ENCODE results near the gene GTPBP3. TPM values are rescaled to one million over a fixed set of nuclear protein-coding genes. Genes with fewer than 3 reads are reported as not detected.

Gene GTPBP3
- total and polyA plus RNA-seq, 2 experiments from 2014 or later = 25.4 to 67.8 TPM

DNA sequence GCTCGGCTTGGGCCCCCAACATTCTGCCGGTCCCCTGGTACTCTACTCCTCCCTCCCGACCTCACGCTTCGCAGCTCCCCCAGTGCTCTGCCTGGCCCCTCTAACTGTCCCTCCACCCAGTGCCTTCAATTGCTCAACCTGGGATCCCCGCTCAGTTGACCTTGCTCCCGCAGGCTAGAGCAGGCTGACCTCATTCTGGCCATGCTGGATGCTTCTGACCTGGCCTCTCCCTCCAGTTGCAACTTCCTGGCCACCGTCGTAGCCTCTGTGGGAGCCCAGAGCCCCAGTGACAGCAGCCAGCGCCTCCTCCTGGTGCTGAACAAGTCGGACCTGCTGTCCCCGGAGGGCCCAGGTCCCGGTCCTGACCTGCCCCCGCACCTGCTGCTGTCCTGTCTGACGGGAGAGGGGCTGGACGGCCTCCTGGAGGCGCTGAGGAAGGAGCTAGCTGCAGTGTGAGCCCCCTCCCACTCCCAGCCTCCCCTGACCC, 3.6 kb downstream of the GTPBP3 start:
- H3K4me1 Mint-ChIP-seq = peaks cover 29% of the 10 kb centered on the region; the same call in 2 of the 3 replicates
- no peaks in the 10 kb centered on the region for H3K79me2 ChIP-seq (replicated peaks; ENCODE audit: insufficient read depth)
- H3K4me3 Mint-ChIP-seq = peak overlapping the region; percentile 46; the same call in 2 of the 3 replicates
- no peaks in the 10 kb centered on the region for H3K9me2 ChIP-seq (ENCODE audit: insufficient read depth)
- peaks cover 6% of the 10 kb centered on the region; the same call in 1 of the 2 replicates for H3K36me3 ChIP-seq (ENCODE audit: insufficient read depth)
- H3K4me1 ChIP-seq (ENCODE audit: insufficient read depth) = peaks cover 26% of the 10 kb centered on the region; the same call in 1 of the 2 replicates
- H3K27me3 ChIP-seq (ENCODE audit: insufficient read depth) = no peaks in the 10 kb centered on the region
- H3K9me3 Mint-ChIP-seq = no peaks in the 10 kb centered on the region
- H2AFZ ChIP-seq = no peak overlapping the region
- peak overlapping the region; percentile 72 for H3K4me2 ChIP-seq
- peaks cover 15% of the 10 kb centered on the region; the same call in 1 of the 2 replicates for H3F3A ChIP-seq (replicated peaks; ENCODE audit: low read depth)
- peak overlapping the region; percentile 80; the same call in 1 of the 2 replicates for H3K27ac Mint-ChIP-seq
- H3K27ac ChIP-seq (ENCODE audit: low read depth) = peak overlapping the region; percentile 74
- peak overlapping the region; percentile 46 for H3K4me3 ChIP-seq
- H4K20me1 ChIP-seq (replicated peaks; ENCODE audit: insufficient read depth) = no peaks in the 10 kb centered on the region
- H3K36me3 Mint-ChIP-seq (ENCODE audit: low read depth) = peaks cover 32% of the 10 kb centered on the region
- peak; percentile 76 for DNase-seq (ENCODE audit: low spot score)
- H3K27me3 Mint-ChIP-seq (ENCODE audit: insufficient read depth, low read depth, poor library complexity) = peaks cover 22% of the 10 kb centered on the region
- TF ChIP-seq CTCF (conservative IDR thresholded peaks at IDR 0.05; ENCODE audit: low read depth in 2 of 2) (peak in 1 of 2 experiments; percentile 63; a peak in 3 of 4 replicates), CREB1 (CRISPR knock-in tag; IDR thresholded peaks at IDR 0.05; ENCODE audit: low read depth) (no peak), ETS1 (IDR thresholded peaks at IDR 0.05) (no peak)
- no peak; the same call in 2 of the 3 replicates for ATAC-seq

DNA sequence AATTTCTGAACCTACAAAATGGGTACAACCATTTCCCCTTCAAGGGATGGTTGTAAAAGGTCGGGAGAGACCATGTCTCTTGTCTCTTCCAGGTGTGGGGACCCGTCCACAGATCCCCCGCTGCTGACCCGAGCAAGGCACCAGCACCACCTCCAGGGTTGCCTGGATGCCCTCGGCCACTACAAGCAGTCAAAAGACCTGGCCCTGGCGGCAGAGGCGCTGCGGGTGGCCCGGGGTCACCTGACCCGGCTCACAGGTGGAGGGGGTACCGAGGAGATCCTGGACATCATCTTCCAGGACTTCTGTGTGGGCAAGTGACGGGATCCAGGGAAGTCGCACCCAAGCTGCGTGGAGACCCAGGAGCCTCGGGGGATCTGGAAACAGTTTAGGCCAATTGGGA, 4.0 kb downstream of the GTPBP3 start:
- Mint-ChIP-seq H3K36me3 (ENCODE audit: low read depth) (peaks cover 32% of the 10 kb centered on the region), H3K4me1 (peaks cover 27% of the 10 kb centered on the region; the same call in 2 of the 3 replicates), H3K9me3 (no peaks in the 10 kb centered on the region), H3K27me3 (ENCODE audit: insufficient read depth, low read depth, poor library complexity) (peaks cover 22% of the 10 kb centered on the region), H3K27ac (no peak overlapping the region), H3K4me3 (no peak overlapping the region)
- Histone ChIP-seq H3K4me3 (peak overlapping the region; percentile 46), H3K27ac (ENCODE audit: low read depth) (peak overlapping the region; percentile 74; the same call in 1 of the 2 replicates), H3K4me2 (peak overlapping the region; percentile 72), H3K36me3 (ENCODE audit: insufficient read depth) (peaks cover 6% of the 10 kb centered on the region; the same call in 1 of the 2 replicates), H3K9me2 (ENCODE audit: insufficient read depth) (no peaks in the 10 kb centered on the region), H3K4me1 (ENCODE audit: insufficient read depth) (peaks cover 26% of the 10 kb centered on the region; the same call in 1 of the 2 replicates), H3F3A (replicated peaks; ENCODE audit: low read depth) (peaks cover 15% of the 10 kb centered on the region; the same call in 1 of the 2 replicates), H4K20me1 (replicated peaks; ENCODE audit: insufficient read depth) (no peaks in the 10 kb centered on the region), H3K27me3 (ENCODE audit: insufficient read depth) (no peaks in the 10 kb centered on the region), H2AFZ (no peak overlapping the region), H3K79me2 (replicated peaks; ENCODE audit: insufficient read depth) (no peaks in the 10 kb centered on the region)
- no peak for ATAC-seq
- DNase-seq (ENCODE audit: low spot score) = no peak
- TF ChIP-seq POLR2AphosphoS5 (IDR thresholded peaks at IDR 0.05; ENCODE audit: low read depth) (no peak), CREB1 (CRISPR knock-in tag; IDR thresholded peaks at IDR 0.05; ENCODE audit: low read depth) (no peak), EZH2phosphoT487 (IDR thresholded peaks at IDR 0.05; ENCODE audit: unreplicated experiment) (no peak), ETS1 (IDR thresholded peaks at IDR 0.05) (no peak), JUNB (IDR thresholded peaks at IDR 0.05; ENCODE audit: unreplicated experiment) (no peak), STAT1 (IDR thresholded peaks at IDR 0.05; ENCODE audit: unreplicated experiment) (no peak), ZNF114 (CRISPR knock-in tag; IDR thresholded peaks at IDR 0.05) (no peak)
- TF ChIP-seq, protein P1, sequence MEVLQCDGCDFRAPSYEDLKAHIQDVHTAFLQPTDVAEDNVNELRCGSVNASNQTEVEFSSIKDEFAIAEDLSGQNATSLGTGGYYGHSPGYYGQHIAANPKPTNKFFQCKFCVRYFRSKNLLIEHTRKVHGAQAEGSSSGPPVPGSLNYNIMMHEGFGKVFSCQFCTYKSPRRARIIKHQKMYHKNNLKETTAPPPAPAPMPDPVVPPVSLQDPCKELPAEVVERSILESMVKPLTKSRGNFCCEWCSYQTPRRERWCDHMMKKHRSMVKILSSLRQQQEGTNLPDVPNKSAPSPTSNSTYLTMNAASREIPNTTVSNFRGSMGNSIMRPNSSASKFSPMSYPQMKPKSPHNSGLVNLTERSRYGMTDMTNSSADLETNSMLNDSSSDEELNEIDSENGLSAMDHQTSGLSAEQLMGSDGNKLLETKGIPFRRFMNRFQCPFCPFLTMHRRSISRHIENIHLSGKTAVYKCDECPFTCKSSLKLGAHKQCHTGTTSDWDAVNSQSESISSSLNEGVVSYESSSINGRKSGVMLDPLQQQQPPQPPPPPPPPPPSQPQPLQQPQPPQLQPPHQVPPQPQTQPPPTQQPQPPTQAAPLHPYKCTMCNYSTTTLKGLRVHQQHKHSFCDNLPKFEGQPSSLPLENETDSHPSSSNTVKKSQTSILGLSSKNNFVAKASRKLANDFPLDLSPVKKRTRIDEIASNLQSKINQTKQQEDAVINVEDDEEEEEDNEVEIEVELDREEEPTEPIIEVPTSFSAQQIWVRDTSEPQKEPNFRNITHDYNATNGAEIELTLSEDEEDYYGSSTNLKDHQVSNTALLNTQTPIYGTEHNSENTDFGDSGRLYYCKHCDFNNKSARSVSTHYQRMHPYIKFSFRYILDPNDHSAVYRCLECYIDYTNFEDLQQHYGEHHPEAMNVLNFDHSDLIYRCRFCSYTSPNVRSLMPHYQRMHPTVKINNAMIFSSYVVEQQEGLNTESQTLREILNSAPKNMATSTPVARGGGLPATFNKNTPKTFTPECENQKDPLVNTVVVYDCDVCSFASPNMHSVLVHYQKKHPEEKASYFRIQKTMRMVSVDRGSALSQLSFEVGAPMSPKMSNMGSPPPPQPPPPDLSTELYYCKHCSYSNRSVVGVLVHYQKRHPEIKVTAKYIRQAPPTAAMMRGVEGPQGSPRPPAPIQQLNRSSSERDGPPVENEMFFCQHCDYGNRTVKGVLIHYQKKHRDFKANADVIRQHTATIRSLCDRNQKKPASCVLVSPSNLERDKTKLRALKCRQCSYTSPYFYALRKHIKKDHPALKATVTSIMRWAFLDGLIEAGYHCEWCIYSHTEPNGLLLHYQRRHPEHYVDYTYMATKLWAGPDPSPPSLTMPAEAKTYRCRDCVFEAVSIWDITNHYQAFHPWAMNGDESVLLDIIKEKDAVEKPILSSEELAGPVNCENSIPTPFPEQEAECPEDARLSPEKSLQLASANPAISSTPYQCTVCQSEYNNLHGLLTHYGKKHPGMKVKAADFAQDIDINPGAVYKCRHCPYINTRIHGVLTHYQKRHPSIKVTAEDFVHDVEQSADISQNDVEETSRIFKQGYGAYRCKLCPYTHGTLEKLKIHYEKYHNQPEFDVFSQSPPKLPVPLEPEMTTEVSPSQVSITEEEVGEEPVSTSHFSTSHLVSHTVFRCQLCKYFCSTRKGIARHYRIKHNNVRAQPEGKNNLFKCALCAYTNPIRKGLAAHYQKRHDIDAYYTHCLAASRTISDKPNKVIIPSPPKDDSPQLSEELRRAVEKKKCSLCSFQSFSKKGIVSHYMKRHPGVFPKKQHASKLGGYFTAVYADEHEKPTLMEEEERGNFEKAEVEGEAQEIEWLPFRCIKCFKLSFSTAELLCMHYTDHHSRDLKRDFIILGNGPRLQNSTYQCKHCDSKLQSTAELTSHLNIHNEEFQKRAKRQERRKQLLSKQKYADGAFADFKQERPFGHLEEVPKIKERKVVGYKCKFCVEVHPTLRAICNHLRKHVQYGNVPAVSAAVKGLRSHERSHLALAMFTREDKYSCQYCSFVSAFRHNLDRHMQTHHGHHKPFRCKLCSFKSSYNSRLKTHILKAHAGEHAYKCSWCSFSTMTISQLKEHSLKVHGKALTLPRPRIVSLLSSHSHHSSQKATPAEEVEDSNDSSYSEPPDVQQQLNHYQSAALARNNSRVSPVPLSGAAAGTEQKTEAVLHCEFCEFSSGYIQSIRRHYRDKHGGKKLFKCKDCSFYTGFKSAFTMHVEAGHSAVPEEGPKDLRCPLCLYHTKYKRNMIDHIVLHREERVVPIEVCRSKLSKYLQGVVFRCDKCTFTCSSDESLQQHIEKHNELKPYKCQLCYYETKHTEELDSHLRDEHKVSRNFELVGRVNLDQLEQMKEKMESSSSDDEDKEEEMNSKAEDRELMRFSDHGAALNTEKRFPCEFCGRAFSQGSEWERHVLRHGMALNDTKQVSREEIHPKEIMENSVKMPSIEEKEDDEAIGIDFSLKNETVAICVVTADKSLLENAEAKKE (CRISPR knock-in tag; IDR thresholded peaks at IDR 0.05) = no peak
